ENCODE data around the gene ACP7. TPM values are rescaled to one million over a fixed set of nuclear protein-coding genes. Genes with fewer than 3 reads are reported as not detected.

The ACP7 gene
- total RNA-seq, 1 donor, result not detected

DNA sequence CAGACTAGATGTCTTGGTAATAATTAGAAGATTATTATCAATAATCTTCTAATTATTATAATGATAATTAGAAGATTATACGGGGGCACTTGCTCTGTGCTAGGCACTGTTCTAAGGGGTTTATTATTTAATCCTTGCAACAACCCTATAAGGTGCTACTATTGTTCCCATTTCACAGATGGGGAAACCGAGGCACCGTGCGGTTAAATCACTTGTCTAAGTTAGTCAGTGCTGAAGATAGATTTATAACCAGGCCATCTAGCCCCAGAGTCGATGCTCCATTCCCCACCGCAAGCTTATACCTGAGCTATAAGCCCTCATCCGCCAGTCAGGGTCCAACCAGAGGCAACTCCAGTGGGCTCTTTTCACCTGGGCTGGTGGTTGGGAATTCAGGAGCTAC is 2.0 kb upstream of the ACP7 start:
- Histone ChIP-seq H3K79me2 (ENCODE audit: insufficient read depth, low read length) (no peaks in the 10 kb centered on the region), H3K4me2 (ENCODE audit: insufficient read depth, low read length) (no peak overlapping the region), H2AFZ (ENCODE audit: low read length) (no peak overlapping the region), H3K27me3 (ENCODE audit: insufficient read depth, low read length) (no peaks in the 10 kb centered on the region), H3K9me3 (ENCODE audit: low read depth, low read length) (no peaks in the 10 kb centered on the region), H3K4me1 (ENCODE audit: insufficient read depth, low read length) (peaks cover 17% of the 10 kb centered on the region), H4K20me1 (ENCODE audit: insufficient read depth, low read length) (no peaks in the 10 kb centered on the region), H3K27ac (ENCODE audit: low read depth, low read length) (no peak overlapping the region), H3K4me3 (ENCODE audit: insufficient read depth, low read length) (no peak overlapping the region), H3K36me3 (ENCODE audit: insufficient read depth, low read length) (no peaks in the 10 kb centered on the region)
- DNase-seq (ENCODE audit: insufficient read length, low spot score, missing footprints), result no peak
- TF ChIP-seq, protein P1, sequence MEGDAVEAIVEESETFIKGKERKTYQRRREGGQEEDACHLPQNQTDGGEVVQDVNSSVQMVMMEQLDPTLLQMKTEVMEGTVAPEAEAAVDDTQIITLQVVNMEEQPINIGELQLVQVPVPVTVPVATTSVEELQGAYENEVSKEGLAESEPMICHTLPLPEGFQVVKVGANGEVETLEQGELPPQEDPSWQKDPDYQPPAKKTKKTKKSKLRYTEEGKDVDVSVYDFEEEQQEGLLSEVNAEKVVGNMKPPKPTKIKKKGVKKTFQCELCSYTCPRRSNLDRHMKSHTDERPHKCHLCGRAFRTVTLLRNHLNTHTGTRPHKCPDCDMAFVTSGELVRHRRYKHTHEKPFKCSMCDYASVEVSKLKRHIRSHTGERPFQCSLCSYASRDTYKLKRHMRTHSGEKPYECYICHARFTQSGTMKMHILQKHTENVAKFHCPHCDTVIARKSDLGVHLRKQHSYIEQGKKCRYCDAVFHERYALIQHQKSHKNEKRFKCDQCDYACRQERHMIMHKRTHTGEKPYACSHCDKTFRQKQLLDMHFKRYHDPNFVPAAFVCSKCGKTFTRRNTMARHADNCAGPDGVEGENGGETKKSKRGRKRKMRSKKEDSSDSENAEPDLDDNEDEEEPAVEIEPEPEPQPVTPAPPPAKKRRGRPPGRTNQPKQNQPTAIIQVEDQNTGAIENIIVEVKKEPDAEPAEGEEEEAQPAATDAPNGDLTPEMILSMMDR (IDR thresholded peaks at IDR 0.05; ENCODE audit: extremely low read depth, low read depth, low read length), result no peak

DNA sequence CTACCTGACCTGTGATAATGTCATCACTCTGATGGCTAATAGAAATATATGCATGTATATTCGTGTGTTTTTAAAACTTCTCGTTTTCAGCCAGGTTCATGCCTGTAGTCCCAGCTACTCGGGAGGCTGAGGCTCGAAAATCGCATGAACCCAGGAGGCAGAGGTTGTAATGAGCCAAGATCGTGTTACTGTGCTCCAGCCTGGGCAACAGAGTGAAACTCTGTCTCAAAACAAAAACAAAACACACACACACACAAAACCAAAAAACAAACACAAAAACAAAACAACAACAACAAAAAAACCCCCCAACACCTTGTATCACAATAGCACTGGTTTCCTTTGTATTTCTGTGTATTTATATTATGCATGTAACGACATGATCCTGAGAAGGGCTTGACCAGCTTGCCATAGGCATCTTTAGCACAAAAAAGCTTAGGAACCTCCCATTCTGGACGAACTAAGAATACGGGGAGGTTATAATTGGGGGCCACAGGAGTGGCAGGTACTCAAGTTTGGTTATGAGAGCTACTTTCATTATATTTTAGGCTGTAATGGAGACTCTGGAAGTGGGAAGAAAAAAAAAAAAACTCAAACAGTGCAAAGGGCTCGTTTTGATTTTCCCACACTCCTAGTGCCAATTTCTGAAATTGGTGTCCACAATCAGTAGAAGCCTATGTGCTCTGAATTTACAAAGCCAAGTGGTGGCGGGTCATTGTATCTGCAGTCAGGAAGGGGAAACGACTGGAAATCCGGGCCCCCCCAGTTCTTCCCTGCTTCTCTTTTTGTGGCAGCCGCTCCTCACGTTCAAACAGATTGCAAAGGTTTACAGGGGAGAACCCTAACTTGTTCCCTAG is 1.2 kb upstream of the ACP7 start:
- H3K4me1 ChIP-seq (ENCODE audit: insufficient read depth, low read length), result peaks cover 17% of the 10 kb centered on the region
- H3K4me3 ChIP-seq (ENCODE audit: insufficient read depth, low read length), result peak overlapping the region; percentile 72
- H3K4me2 ChIP-seq (ENCODE audit: insufficient read depth, low read length), result peak overlapping the region; percentile 87
- H2AFZ ChIP-seq (ENCODE audit: low read length), result peak overlapping the region; percentile 18
- peak; percentile 50 for DNase-seq (ENCODE audit: insufficient read length, low spot score, missing footprints)
- no peaks in the 10 kb centered on the region for H3K79me2 ChIP-seq (ENCODE audit: insufficient read depth, low read length)
- H3K9me3 ChIP-seq (ENCODE audit: low read depth, low read length), result no peaks in the 10 kb centered on the region
- TF ChIP-seq, protein P1 (IDR thresholded peaks at IDR 0.05; ENCODE audit: extremely low read depth, low read depth, low read length), result no peak
- no peaks in the 10 kb centered on the region for H4K20me1 ChIP-seq (ENCODE audit: insufficient read depth, low read length)
- H3K27me3 ChIP-seq (ENCODE audit: insufficient read depth, low read length), result no peaks in the 10 kb centered on the region
- H3K27ac ChIP-seq (ENCODE audit: low read depth, low read length), result no peak overlapping the region
- H3K36me3 ChIP-seq (ENCODE audit: insufficient read depth, low read length), result no peaks in the 10 kb centered on the region

DNA sequence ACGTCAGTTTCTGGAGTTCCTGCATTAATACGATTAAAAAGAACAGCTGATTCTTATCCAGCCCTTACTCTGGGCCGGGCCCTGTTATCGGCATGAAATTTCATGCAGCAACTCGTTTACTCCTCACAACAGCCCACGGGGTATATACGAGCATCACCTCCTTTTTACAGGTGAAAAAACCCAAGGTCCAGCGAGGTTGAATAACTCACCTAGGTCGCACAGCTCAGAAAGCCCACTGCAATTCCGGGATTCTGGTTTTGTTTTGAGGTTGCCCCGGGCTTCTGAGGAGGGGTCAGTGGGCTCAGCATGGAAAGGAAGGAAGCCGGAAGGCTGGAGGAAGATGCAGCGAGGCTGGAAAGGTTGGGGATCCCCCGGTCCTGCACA is 577 bp upstream of the ACP7 start:
- H3K4me2 ChIP-seq (ENCODE audit: insufficient read depth, low read length), result peak overlapping the region; percentile 87
- H3K9me3 ChIP-seq (ENCODE audit: low read depth, low read length), result no peaks in the 10 kb centered on the region
- DNase-seq (ENCODE audit: insufficient read length, low spot score, missing footprints), result no peak
- H2AFZ ChIP-seq (ENCODE audit: low read length), result peak overlapping the region; percentile 18
- peaks cover 13% of the 10 kb centered on the region for H3K4me1 ChIP-seq (ENCODE audit: insufficient read depth, low read length)
- H3K36me3 ChIP-seq (ENCODE audit: insufficient read depth, low read length), result no peaks in the 10 kb centered on the region
- H3K27ac ChIP-seq (ENCODE audit: low read depth, low read length), result no peak overlapping the region
- peak overlapping the region; percentile 72 for H3K4me3 ChIP-seq (ENCODE audit: insufficient read depth, low read length)
- TF ChIP-seq, protein P1 (IDR thresholded peaks at IDR 0.05; ENCODE audit: extremely low read depth, low read depth, low read length), result no peak
- no peaks in the 10 kb centered on the region for H3K79me2 ChIP-seq (ENCODE audit: insufficient read depth, low read length)
- H3K27me3 ChIP-seq (ENCODE audit: insufficient read depth, low read length), result no peaks in the 10 kb centered on the region
- no peaks in the 10 kb centered on the region for H4K20me1 ChIP-seq (ENCODE audit: insufficient read depth, low read length)

DNA sequence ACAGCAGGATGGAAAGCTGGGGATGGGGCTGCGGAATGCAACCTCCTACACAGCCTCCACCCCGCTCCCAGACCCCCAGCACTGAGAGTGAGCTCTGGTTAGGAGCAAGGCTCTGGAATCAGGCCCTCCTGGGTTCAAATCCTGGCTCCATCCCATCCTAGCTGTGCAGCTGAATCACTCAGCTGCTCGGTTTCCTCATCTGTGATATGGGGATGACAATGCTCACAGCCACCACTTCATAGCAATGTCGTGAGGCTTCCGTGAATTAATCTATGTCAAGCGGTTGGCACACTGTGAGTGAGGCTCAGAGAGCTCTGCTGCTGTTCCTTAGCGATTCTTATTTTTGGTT is 538 bp downstream of the ACP7 start:
- H3K36me3 ChIP-seq (ENCODE audit: insufficient read depth, low read length), result no peaks in the 10 kb centered on the region
- H3K27me3 ChIP-seq (ENCODE audit: insufficient read depth, low read length), result no peaks in the 10 kb centered on the region
- peaks cover 4% of the 10 kb centered on the region for H3K4me1 ChIP-seq (ENCODE audit: insufficient read depth, low read length)
- no peaks in the 10 kb centered on the region for H4K20me1 ChIP-seq (ENCODE audit: insufficient read depth, low read length)
- H3K4me3 ChIP-seq (ENCODE audit: insufficient read depth, low read length), result peak overlapping the region; percentile 72
- H3K9me3 ChIP-seq (ENCODE audit: low read depth, low read length), result no peaks in the 10 kb centered on the region
- peak overlapping the region; percentile 87 for H3K4me2 ChIP-seq (ENCODE audit: insufficient read depth, low read length)
- no peak overlapping the region for H3K27ac ChIP-seq (ENCODE audit: low read depth, low read length)
- H2AFZ ChIP-seq (ENCODE audit: low read length), result peak overlapping the region; percentile 61
- peak; percentile 47 for DNase-seq (ENCODE audit: insufficient read length, low spot score, missing footprints)
- H3K79me2 ChIP-seq (ENCODE audit: insufficient read depth, low read length), result no peaks in the 10 kb centered on the region
- TF ChIP-seq, protein P1 (IDR thresholded peaks at IDR 0.05; ENCODE audit: extremely low read depth, low read depth, low read length), result no peak
